HepG2 (cell line): ENCODE results near the gene RCBTB2.

Experiments used
- ARNTL ChIP-seq: sonication (generic); formaldehyde crosslinking; IDR thresholded peaks from 2 replicates; pipeline ENCODE4 v1.4.0; 2020; ENCODE audit warnings: mild to moderate bottlenecking, missing genetic modification reagents
- HNF4G ChIP-seq, 2 experiments: sonication (generic) in 1 of 2; formaldehyde crosslinking in 1 of 2; IDR thresholded peaks; 2 replicates each; pipeline versions ENCODE4 v1.4.0 to v1.6.1; 2011 to 2020; ENCODE audit warnings: borderline replicate concordance in 2 of 2, low read depth in 2 of 2, mild to moderate bottlenecking in 2 of 2, low read length in 1 of 2, missing genetic modification reagents in 1 of 2, moderate library complexity in 1 of 2
- MYNN ChIP-seq: sonication (generic); formaldehyde crosslinking; IDR thresholded peaks from 2 replicates; pipeline ENCODE4 v1.4.0; 2020; ENCODE audit warnings: mild to moderate bottlenecking, low read depth, missing genetic modification reagents
- POLR2AphosphoS5 ChIP-seq: IDR thresholded peaks from 2 replicates; pipeline ENCODE4 v1.6.1; 2012; ENCODE audit warnings: low read depth, low read length
- SP5 ChIP-seq: IDR thresholded peaks from 2 replicates; pipeline ENCODE4 v1.6.1; 2016; ENCODE audit warnings: low read depth, borderline replicate concordance
- SUZ12 ChIP-seq: fragments of 150-350 bp; IDR thresholded peaks from 2 replicates; pipeline ENCODE4 v1.6.1; 2014; ENCODE audit warnings: low read depth, low read length

GRCh38 chr13:48574041-48574796 is 41.3 kb upstream of the RCBTB2 start:
- TF ChIP-seq SUZ12, result no peak
- no peak for TF ChIP-seq ARNTL (CRISPR knock-in tag)
- no peak for TF ChIP-seq POLR2AphosphoS5
- no peak for TF ChIP-seq MYNN (CRISPR knock-in tag)
- TF ChIP-seq SP5 (CRISPR knock-in tag), result no peak
- TF ChIP-seq HNF4G (IDR thresholded peaks at IDR 0.05; ENCODE audit: borderline replicate concordance, low read depth, low read length), result no peak
- TF ChIP-seq HNF4G (CRISPR knock-in tag; IDR thresholded peaks at IDR 0.05; ENCODE audit: borderline replicate concordance, low read depth), result no peak
